Endothelial cell of umbilical vein (primary cell): Measurements from ENCODE around the gene PRPS1. TPM values are rescaled to one million over a fixed set of nuclear protein-coding genes. Genes with fewer than 3 reads are reported as not detected.

Experiments used
- BruUV-seq: library from RNA; stranded (reverse); fragments of 400-500 nt; replicated peaks from 2 replicates; lab custom pipeline; 2021; lab: Mats Ljungman, UMichigan
- CTCF ChIA-PET: fragments of 300-600, 350-600 bp; sonication (Branson Sonifier 250); formaldehyde crosslinking; loops from one replicate; lab custom pipeline; 2021; ENCODE audit warnings: antibody characterized with exemption, inconsistent platforms; lab: Charles Lee
- POLR2A ChIA-PET: fragments of 300-600, 350-600 bp; sonication (Branson Sonifier 250); formaldehyde crosslinking; loops from one replicate; lab custom pipeline; 2021; ENCODE audit warnings: antibody characterized with exemption, inconsistent platforms; lab: Charles Lee
- DNase-seq: peaks from one replicate; pipeline ENCODE4 v3.0.0-alpha.2; 2011; ENCODE audit warnings: low read depth, low spot score
- FAIRE-seq: peaks from 2 replicates; lab custom pipeline; 2011; peaks lifted over from hg19 to GRCh38; lab: Jason Lieb, UNC
- H2AFZ ChIP-seq: 2 replicates; pipeline ENCODE4 v1.6.0; 2012; ENCODE audit warnings: low read depth, low read length, control low read depth, inconsistent platforms
- H3K27ac ChIP-seq: 2 replicates; pipeline ENCODE4 v1.5.1; 2011; ENCODE audit warnings: low read depth, mild to moderate bottlenecking, control low read depth, low read length, moderate library complexity; ENCODE audit not compliant: insufficient read depth
- H3K27me3 ChIP-seq, 2 experiments: 2 replicates each; pipeline versions ENCODE4 v1.6.0 to v1.6.1; 2011; ENCODE audit warnings: low read length in 2 of 2, mixed read lengths in 1 of 2; ENCODE audit not compliant: control insufficient read depth in 2 of 2, insufficient read depth in 2 of 2
- H3K36me3 ChIP-seq, 2 experiments: 2 replicates in 1 of 2; 3 replicates in 1 of 2; pipeline ENCODE4 v1.5.1; 2011; ENCODE audit warnings: low read length in 2 of 2, mild to moderate bottlenecking in 1 of 2, moderate library complexity in 1 of 2; ENCODE audit not compliant: control insufficient read depth in 2 of 2, insufficient read depth in 2 of 2; ENCODE audit errors: extremely low read depth in 1 of 2
- H3K4me1 ChIP-seq: 3 replicates; pipeline ENCODE4 v1.5.1; 2011; ENCODE audit warnings: mild to moderate bottlenecking, low read length; ENCODE audit not compliant: control insufficient read depth, insufficient read depth; ENCODE audit errors: extremely low read depth
- H3K4me2 ChIP-seq: 2 replicates; pipeline ENCODE4 v1.6.1; 2011; ENCODE audit warnings: low read length, control low read depth, mixed read lengths; ENCODE audit not compliant: insufficient read depth
- H3K4me3 ChIP-seq, 3 experiments: fragments of 200-600 bp in 1 of 3; sonication (generic), shearing (Covaris generic) in 1 of 3; replicated peaks in 1 of 3; 2 replicates each; pipeline ENCODE4 v1.5.1; 2011 to 2016; ENCODE audit warnings: control low read depth in 3 of 3, low read length in 3 of 3, mild to moderate bottlenecking in 2 of 3, inconsistent platforms in 1 of 3, low read depth in 1 of 3, moderate library complexity in 1 of 3; ENCODE audit not compliant: insufficient read depth in 1 of 3
- H3K79me2 ChIP-seq: 2 replicates; pipeline ENCODE4 v1.6.0; 2012; ENCODE audit warnings: low read length, inconsistent platforms; ENCODE audit not compliant: control insufficient read depth, insufficient read depth
- H3K9ac ChIP-seq: replicated peaks from 2 replicates; pipeline ENCODE3; 2011; ENCODE audit warnings: low read length, control low read depth; ENCODE audit not compliant: insufficient read depth; ENCODE audit errors: extremely low read depth
- H3K9me1 ChIP-seq: replicated peaks from 3 replicates; pipeline ENCODE4 v1.6.0; 2011; ENCODE audit warnings: mild to moderate bottlenecking, low read length; ENCODE audit not compliant: control insufficient read depth, insufficient read depth; ENCODE audit errors: extremely low read depth
- H3K9me3 ChIP-seq: replicated peaks from 2 replicates; pipeline ENCODE4 v1.5.1; 2012; ENCODE audit warnings: low read length, inconsistent platforms; ENCODE audit not compliant: control insufficient read depth, insufficient read depth
- H4K20me1 ChIP-seq: replicated peaks from 2 replicates; pipeline ENCODE3; 2011; ENCODE audit warnings: mild to moderate bottlenecking, low read length; ENCODE audit not compliant: control insufficient read depth, insufficient read depth; ENCODE audit errors: extremely low read depth
- CTCF ChIP-seq, 2 donors: IDR thresholded peaks; 1 replicate in 1 of 2; 2 replicates in 1 of 2; pipeline ENCODE4 v1.5.1; 2011; ENCODE audit warnings: low read length in 2 of 2, mild to moderate bottlenecking in 2 of 2, moderate library complexity in 2 of 2, control low read depth in 1 of 2, inconsistent platforms in 1 of 2, low read depth in 1 of 2; ENCODE audit not compliant: insufficient read depth in 1 of 2; ENCODE audit errors: extremely low read depth in 1 of 2
- EZH2 ChIP-seq: IDR thresholded peaks from 2 replicates; pipeline ENCODE4 v1.6.1; 2012; ENCODE audit warnings: borderline replicate concordance, low read depth, mild to moderate bottlenecking, moderate library complexity, low read length, inconsistent platforms; ENCODE audit not compliant: severe bottlenecking
- FOS ChIP-seq: IDR thresholded peaks from 2 replicates; pipeline ENCODE4 v1.6.1; 2011; ENCODE audit warnings: mild to moderate bottlenecking, low read length, moderate library complexity, borderline replicate concordance; ENCODE audit not compliant: insufficient read depth
- GATA2 ChIP-seq: IDR thresholded peaks from 2 replicates; pipeline ENCODE4 v1.7.0; 2011; ENCODE audit warnings: low read depth, mild to moderate bottlenecking, moderate library complexity, mixed read lengths, low read length; ENCODE audit not compliant: insufficient read length, insufficient read depth
- JUN ChIP-seq: IDR thresholded peaks from 2 replicates; pipeline ENCODE4 v1.6.1; 2011; ENCODE audit warnings: borderline replicate concordance, low read depth; ENCODE audit not compliant: insufficient read length, insufficient read depth
- MYC ChIP-seq: IDR thresholded peaks from one replicate; pipeline ENCODE4 v1.6.1; 2011; ENCODE audit warnings: mild to moderate bottlenecking, low read depth, low read length
- POLR2A ChIP-seq: IDR thresholded peaks from 2 replicates; pipeline ENCODE4 v1.6.1; 2012; ENCODE audit warnings: low read depth, mild to moderate bottlenecking, control low read depth, low read length
- POLR2AphosphoS5 ChIP-seq: IDR thresholded peaks from 2 replicates; pipeline ENCODE4 v1.6.1; 2012; ENCODE audit warnings: low read depth, mild to moderate bottlenecking, control low read depth, low read length, moderate library complexity; ENCODE audit not compliant: insufficient read depth
- dilution Hi-C: fragments of 300-500 bp; cut with MboI; formaldehyde crosslinking; loops from one replicate; pipeline ENCODE4 v1.15.0; 2019; ENCODE audit warnings: low sequenced_read_pairs; ENCODE audit not compliant: extremely low pct_ligation_motif_present
- intact Hi-C: fragments of 100-400 bp; cut with micrococcal nuclease; formaldehyde crosslinking; loops from one replicate; pipeline ENCODE4 v1.10.0; 2022
- polyA plus RNA-seq, 4 experiments: library from polyadenylated mRNA; depleted of rRNA in 3 of 4; stranded (reverse) in 3 of 4; unstranded in 1 of 4; fragments of >200 nt; gene quantifications; 2 replicates each; pipeline versions ENCODE4 v1.2.1 to v1.2.3, GENCODE V29; 2011 to 2012; ENCODE audit warnings: missing spikeins in 1 of 4
- total RNA-seq: library from RNA; stranded (reverse); gene quantifications from 2 replicates; pipeline ENCODE4 v1.2.3, GENCODE V29; 2021
- TF ChIP-seq, protein P1 (sequence below): IDR thresholded peaks from 2 replicates; pipeline ENCODE4 v1.6.1; 2011; ENCODE audit not compliant: insufficient read depth, insufficient read length

PRPS1 gene
- total and polyA plus RNA-seq, 2 donors (not counting 3 experiments of a cell fraction or from before 2014, with no cell fraction given) = 30.9 to 36.8 TPM

DNA sequence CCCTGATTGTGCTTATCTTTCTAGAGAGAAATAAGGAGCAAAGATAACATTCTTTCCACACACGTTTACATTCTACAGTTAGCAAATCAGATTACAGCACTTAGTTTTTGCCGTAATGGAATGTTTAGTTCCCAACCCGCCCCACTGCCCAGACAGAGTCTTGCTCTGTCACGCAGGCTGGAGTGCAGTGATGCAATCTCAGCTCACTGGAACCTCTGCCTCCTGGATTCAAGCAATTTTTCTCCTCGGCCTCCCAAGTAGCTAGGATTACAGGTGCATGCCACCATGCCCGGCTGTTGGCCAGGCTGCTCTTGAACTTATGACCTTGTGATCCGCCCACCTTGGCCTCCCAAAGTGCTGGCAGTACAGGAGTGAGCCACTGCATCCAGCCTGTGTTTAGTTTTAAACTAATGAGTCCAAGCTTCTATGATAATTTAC lies 8.4 kb upstream of the PRPS1 start:
- intact Hi-C loops (no loop called here), dilution Hi-C loops (no loop called here)
- Histone ChIP-seq H3K27ac (no peak overlapping the region), H3K79me2 (no peaks in the 10 kb centered on the region), H4K20me1 (no peaks in the 10 kb centered on the region), H2AFZ (no peak overlapping the region), H3K9me1 (no peaks in the 10 kb centered on the region), H3K4me2 (no peak overlapping the region), H3K4me1 (no peaks in the 10 kb centered on the region), H3K36me3 (no peaks in the 10 kb centered on the region), H3K9ac (no peak overlapping the region), H3K4me3 (no peak overlapping the region), H3K9me3 (no peaks in the 10 kb centered on the region), H3K27me3 (no peaks in the 10 kb centered on the region)
- no TSS peak for BruUV-seq
- DNase-seq = no peak
- FAIRE-seq = no peak
- CTCF ChIA-PET = no interaction called here
- POLR2A ChIA-PET = no interaction called here
- TF ChIP-seq POLR2AphosphoS5 = no peak
- TF ChIP-seq JUN = no peak
- TF ChIP-seq CTCF (IDR thresholded peaks at IDR 0.05; ENCODE audit: extremely low read depth in 1 of 2, insufficient read depth in 1 of 2, low read depth in 1 of 2, low read length in 2 of 2) = no peak
- TF ChIP-seq, protein P1, sequence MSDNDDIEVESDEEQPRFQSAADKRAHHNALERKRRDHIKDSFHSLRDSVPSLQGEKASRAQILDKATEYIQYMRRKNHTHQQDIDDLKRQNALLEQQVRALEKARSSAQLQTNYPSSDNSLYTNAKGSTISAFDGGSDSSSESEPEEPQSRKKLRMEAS = no peak
- no peak for TF ChIP-seq MYC

DNA sequence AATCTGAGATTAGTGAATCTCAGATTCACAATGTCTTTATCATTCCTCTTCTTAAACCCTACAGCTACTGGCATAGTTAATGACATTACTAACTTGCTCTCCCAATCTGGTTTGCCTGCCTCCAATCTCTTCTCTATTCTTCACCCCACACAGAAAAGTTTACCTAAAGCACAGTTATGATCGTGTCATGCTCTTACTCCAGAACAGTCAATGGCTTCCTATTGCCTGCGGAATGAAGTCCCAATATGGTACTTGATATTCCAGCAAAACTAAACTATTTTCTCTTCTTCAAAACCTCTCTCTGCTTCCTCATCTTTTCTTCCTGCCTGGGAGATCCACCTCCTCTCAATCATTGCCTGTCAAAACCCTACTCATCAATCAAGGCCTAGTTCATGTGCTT lies 3.4 kb upstream of the PRPS1 start:
- H3K36me3 ChIP-seq = no peaks in the 10 kb centered on the region
- no peaks in the 10 kb centered on the region for H4K20me1 ChIP-seq
- DNase-seq (no peak), FAIRE-seq (no peak)
- dilution Hi-C loops (no loop called here), intact Hi-C loops (no loop called here)
- CTCF ChIA-PET = no interaction called here
- no peaks in the 10 kb centered on the region for H3K27me3 ChIP-seq
- no peak overlapping the region for H3K9ac ChIP-seq
- no peak overlapping the region for H3K4me2 ChIP-seq
- no peak for TF ChIP-seq EZH2
- no peak for TF ChIP-seq POLR2AphosphoS5
- no peak for TF ChIP-seq GATA2
- no peak for TF ChIP-seq JUN
- TF ChIP-seq MYC = no peak
- TF ChIP-seq POLR2A = no peak
- TF ChIP-seq, protein P1 = no peak
- TF ChIP-seq CTCF (IDR thresholded peaks at IDR 0.05; ENCODE audit: extremely low read depth in 1 of 2, insufficient read depth in 1 of 2, low read depth in 1 of 2, low read length in 2 of 2) = no peak
- no peak for TF ChIP-seq FOS
- H3K9me1 ChIP-seq = no peaks in the 10 kb centered on the region
- peaks cover 10% of the 10 kb centered on the region for H3K79me2 ChIP-seq
- no TSS peak for BruUV-seq
- no peaks in the 10 kb centered on the region for H3K9me3 ChIP-seq
- H3K27ac ChIP-seq = no peak overlapping the region
- POLR2A ChIA-PET = no interaction called here
- H2AFZ ChIP-seq = no peak overlapping the region
- H3K4me1 ChIP-seq = peaks cover 3% of the 10 kb centered on the region
- no peak overlapping the region for H3K4me3 ChIP-seq
